Right lobe of liver (tissue), 4 donors: ENCODE measurements around the gene ZCCHC24.

ENCODE experiments used
- POLR2A ChIP-seq: fragments of 450-650 bp; IDR thresholded peaks from one replicate; pipeline ENCODE4 v1.6.1; 2017; ENCODE audit warnings: antibody characterized with exemption, mild to moderate bottlenecking
- TF ChIP-seq, protein P1 (sequence below), 4 donors: fragments of 200-600 bp in 3 of 4; fragments of 450-650 bp in 1 of 4; IDR thresholded peaks; one replicate each; pipeline versions ENCODE4 v1.5.1 to v1.8.0; 2016 to 2022; ENCODE audit warnings: antibody characterized with exemption in 4 of 4, mild to moderate bottlenecking in 2 of 4
- donor health status: DM: no; HTN: no; CAD: no.
- donor health status: DM: no; HTN: no; CAD: no.
- donor health status: DM: no; HTN: yes; CAD: no.

DNA sequence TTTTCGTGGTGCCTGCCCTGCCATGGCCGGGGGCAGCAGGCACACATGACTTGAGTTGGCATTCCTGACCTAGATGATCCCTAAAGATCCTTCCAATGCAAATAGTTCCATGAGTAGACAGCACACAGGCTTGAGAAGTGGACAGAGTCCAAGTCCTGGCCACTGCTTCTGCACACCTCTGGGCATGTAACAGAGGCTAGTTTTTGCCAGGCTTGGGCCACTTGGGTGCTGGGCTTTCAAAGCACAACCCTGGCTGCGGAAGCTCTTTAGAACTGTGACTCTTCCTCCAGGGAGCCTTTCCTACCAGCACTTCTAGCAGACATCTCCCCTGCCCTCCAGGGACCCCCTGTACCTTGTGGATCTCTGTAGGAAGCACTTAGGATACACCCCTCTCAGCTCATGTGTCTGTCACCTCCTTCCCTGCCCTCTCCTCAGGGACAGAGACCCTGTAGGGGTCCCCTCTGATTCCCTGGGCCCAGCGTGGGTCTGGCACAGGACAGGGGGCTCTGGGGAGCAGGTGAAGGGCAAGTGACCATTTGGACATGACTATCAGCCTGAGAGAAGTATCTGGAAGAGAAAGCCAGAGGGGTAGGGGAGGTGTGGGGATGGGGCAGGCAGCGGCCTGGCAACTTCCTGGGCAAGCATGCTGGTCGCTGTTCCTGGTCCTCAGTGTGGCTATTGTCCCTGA is 36.2 kb downstream of the ZCCHC24 start:
- TF ChIP-seq, protein P1, sequence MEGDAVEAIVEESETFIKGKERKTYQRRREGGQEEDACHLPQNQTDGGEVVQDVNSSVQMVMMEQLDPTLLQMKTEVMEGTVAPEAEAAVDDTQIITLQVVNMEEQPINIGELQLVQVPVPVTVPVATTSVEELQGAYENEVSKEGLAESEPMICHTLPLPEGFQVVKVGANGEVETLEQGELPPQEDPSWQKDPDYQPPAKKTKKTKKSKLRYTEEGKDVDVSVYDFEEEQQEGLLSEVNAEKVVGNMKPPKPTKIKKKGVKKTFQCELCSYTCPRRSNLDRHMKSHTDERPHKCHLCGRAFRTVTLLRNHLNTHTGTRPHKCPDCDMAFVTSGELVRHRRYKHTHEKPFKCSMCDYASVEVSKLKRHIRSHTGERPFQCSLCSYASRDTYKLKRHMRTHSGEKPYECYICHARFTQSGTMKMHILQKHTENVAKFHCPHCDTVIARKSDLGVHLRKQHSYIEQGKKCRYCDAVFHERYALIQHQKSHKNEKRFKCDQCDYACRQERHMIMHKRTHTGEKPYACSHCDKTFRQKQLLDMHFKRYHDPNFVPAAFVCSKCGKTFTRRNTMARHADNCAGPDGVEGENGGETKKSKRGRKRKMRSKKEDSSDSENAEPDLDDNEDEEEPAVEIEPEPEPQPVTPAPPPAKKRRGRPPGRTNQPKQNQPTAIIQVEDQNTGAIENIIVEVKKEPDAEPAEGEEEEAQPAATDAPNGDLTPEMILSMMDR (IDR thresholded peaks at IDR 0.05), result no peak
- TF ChIP-seq POLR2A, result no peak
